ENCODE data around the gene SLC6A19. TPM values are rescaled to one million over a fixed set of nuclear protein-coding genes. Genes with fewer than 3 reads are reported as not detected.

Gene SLC6A19
- total RNA-seq, 6 experiments from 2014 or later, result not detected

DNA sequence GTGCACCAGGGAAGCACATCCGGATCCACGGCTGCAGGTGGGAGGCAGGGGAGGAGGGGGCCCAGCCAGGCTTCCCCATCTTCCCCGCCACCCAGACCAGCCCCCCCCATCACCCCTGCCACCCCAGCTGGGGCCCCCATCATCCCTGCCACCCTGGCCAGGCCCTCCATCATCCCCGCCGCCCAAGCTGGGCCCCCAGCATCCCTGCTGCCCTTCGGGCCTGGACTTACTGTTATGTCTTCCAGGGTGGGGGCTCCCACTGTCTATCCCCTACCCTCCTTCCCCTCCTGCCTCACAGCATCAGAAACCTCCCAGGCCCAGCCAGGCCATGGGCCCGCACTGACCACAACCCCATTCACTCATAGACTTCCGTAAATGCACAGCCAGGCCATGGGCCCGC is 51.3 kb downstream of the SLC6A19 start:
- TF ChIP-seq, protein P1, sequence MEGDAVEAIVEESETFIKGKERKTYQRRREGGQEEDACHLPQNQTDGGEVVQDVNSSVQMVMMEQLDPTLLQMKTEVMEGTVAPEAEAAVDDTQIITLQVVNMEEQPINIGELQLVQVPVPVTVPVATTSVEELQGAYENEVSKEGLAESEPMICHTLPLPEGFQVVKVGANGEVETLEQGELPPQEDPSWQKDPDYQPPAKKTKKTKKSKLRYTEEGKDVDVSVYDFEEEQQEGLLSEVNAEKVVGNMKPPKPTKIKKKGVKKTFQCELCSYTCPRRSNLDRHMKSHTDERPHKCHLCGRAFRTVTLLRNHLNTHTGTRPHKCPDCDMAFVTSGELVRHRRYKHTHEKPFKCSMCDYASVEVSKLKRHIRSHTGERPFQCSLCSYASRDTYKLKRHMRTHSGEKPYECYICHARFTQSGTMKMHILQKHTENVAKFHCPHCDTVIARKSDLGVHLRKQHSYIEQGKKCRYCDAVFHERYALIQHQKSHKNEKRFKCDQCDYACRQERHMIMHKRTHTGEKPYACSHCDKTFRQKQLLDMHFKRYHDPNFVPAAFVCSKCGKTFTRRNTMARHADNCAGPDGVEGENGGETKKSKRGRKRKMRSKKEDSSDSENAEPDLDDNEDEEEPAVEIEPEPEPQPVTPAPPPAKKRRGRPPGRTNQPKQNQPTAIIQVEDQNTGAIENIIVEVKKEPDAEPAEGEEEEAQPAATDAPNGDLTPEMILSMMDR (IDR thresholded peaks at IDR 0.05), result no peak
- Mint-ChIP-seq H3K4me3 (no peak overlapping the region), H3K9me3 (peaks cover 21% of the 10 kb centered on the region), H3K27me3 (ENCODE audit: insufficient read depth) (peaks cover 15% of the 10 kb centered on the region), H3K36me3 (ENCODE audit: low read depth) (no peaks in the 10 kb centered on the region), H3K27ac (no peak overlapping the region; the same call in 1 of the 2 replicates), H3K4me1 (ENCODE audit: low read depth) (no peaks in the 10 kb centered on the region)
- no peak for DNase-seq

DNA sequence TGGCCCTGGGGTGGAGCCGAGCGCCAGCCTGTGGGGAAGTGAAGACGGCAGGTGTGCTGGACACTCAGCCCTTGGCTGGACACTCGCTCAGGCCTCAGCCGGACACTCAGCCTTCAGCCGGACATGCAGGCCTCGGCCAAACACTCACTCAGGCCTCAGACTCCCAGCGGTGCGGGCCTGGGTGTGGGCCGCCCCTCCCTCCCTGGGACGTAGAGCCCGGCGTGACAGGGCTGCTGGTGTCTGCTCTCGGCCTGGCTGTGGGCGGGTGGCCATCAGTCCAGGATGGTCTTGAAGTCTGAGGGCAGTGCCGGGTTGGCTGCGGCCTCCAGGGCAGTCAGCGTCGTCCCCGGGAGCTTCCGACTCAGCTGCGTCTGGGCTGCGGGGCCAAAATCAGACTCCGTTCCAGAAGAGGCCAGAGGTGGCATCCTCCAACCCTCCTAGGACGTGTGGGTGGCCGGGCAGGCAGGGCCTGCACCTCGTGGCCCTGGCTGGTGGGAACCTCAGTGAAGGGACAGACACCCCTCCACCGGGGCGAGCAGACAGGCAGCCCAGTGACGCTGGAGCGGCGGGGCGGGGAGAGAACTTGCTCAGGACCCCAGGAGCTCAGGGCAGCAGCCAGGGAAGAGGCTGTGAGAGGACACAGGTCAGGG is 52.2 kb downstream of the SLC6A19 start:
- TF ChIP-seq, protein P1 (IDR thresholded peaks at IDR 0.05), result no peak
- H3K4me1 Mint-ChIP-seq (ENCODE audit: low read depth), result no peaks in the 10 kb centered on the region
- peak; percentile 73 for DNase-seq
- H3K4me3 Mint-ChIP-seq, result peak overlapping the region; percentile 83
- peak overlapping the region; percentile 86 for H3K27ac Mint-ChIP-seq
- H3K9me3 Mint-ChIP-seq, result peaks cover 30% of the 10 kb centered on the region
- H3K36me3 Mint-ChIP-seq (ENCODE audit: low read depth), result no peaks in the 10 kb centered on the region
- peaks cover 15% of the 10 kb centered on the region for H3K27me3 Mint-ChIP-seq (ENCODE audit: insufficient read depth)

DNA sequence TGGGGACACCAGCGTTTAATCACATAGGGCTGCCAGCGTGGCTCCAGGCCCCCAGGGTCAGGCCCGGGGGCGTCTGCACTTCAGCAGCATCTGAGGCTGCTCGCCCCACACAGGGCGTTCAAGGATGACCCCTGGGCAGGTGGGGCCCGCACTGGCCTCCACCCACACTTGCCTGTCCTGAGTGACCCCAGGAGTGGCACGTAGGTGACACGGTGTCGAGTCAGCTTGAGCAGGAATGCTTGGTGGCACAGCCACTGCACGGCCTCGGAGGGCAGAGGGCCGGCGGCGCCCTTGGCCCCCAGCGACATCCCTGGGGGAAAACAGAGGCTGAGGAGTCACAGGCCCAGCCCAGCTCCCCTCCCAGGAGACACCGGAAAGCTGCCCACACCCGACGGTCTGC is 52.8 kb downstream of the SLC6A19 start:
- no peaks in the 10 kb centered on the region for H3K36me3 Mint-ChIP-seq (ENCODE audit: low read depth)
- H3K4me3 Mint-ChIP-seq, result no peak overlapping the region
- peaks cover 36% of the 10 kb centered on the region for H3K9me3 Mint-ChIP-seq
- H3K27ac Mint-ChIP-seq, result no peak overlapping the region
- no peak for DNase-seq
- peaks cover 17% of the 10 kb centered on the region for H3K27me3 Mint-ChIP-seq (ENCODE audit: insufficient read depth)
- H3K4me1 Mint-ChIP-seq (ENCODE audit: low read depth), result no peaks in the 10 kb centered on the region
- TF ChIP-seq, protein P1 (IDR thresholded peaks at IDR 0.05), result no peak

DNA sequence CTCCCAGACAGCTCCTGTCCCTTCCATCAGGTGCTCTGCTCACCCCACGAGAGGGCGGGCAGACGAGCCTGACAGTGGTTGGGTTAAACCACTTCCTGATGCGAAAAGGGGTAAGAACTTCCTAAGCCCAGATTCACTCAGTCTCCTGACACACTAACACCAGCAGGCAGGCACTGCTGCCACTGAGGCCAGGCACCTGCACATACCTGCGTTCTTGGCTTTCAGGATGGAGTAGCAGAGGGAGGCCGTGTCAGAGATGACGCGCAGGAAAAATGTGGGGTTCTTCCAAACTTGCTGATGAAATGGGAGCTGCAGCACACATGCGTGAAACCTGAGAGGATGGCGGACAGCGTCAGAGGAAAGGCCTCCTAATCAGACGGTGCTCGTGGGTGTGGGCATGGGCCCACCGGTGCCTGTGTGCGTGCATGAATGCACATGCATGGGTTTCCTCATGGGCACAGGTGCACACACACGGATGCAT is 53.7 kb downstream of the SLC6A19 start:
- peaks cover 13% of the 10 kb centered on the region for H3K27me3 Mint-ChIP-seq (ENCODE audit: insufficient read depth)
- TF ChIP-seq, protein P1 (IDR thresholded peaks at IDR 0.05), result no peak

DNA sequence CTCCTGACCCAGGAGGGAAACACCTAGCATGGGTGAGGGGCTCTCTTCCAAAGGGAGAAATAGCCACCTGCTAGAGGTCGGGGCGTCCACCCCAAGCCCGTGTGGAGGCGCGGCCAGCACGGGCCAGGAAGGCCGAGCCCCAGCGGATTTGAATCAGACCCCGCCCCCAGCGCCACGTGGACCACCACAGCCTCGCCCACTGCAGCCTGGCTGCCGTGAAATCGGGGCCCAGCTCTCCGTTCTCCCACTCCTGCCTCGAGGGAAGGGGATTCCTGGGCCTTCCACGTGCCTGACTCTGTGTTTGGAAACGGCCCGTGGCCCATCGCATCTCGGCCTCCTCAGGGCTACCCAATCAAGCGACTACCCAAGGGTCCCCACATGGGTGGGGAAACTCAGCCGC is 55.4 kb downstream of the SLC6A19 start:
- no peak for DNase-seq
- Mint-ChIP-seq H3K27ac (no peak overlapping the region), H3K4me3 (no peak overlapping the region), H3K4me1 (ENCODE audit: low read depth) (no peaks in the 10 kb centered on the region), H3K27me3 (ENCODE audit: insufficient read depth) (peaks cover 15% of the 10 kb centered on the region), H3K9me3 (peaks cover 59% of the 10 kb centered on the region), H3K36me3 (ENCODE audit: low read depth) (no peaks in the 10 kb centered on the region; the same call in 1 of the 2 replicates)
- TF ChIP-seq, protein P1 (IDR thresholded peaks at IDR 0.05), result no peak

More for the DNA sequence above, 53.7 kb downstream of the SLC6A19 start:
- DNase-seq, result peak; percentile 57
- peak overlapping the region; percentile 9; the same call in 1 of the 2 replicates for H3K27ac Mint-ChIP-seq
- H3K4me3 Mint-ChIP-seq, result peak overlapping the region; percentile 11; the same call in 1 of the 2 replicates
- H3K36me3 Mint-ChIP-seq (ENCODE audit: low read depth), result no peaks in the 10 kb centered on the region
- no peaks in the 10 kb centered on the region for H3K4me1 Mint-ChIP-seq (ENCODE audit: low read depth)
- peaks cover 45% of the 10 kb centered on the region for H3K9me3 Mint-ChIP-seq
